ENCODE measurements around the gene BRAF.
"Not testable (repeated sequence)": the region's sequence is repeated elsewhere in the genome, so short reads cannot be mapped to it uniquely, and the experiment has no call there.

BRAF gene

DNA sequence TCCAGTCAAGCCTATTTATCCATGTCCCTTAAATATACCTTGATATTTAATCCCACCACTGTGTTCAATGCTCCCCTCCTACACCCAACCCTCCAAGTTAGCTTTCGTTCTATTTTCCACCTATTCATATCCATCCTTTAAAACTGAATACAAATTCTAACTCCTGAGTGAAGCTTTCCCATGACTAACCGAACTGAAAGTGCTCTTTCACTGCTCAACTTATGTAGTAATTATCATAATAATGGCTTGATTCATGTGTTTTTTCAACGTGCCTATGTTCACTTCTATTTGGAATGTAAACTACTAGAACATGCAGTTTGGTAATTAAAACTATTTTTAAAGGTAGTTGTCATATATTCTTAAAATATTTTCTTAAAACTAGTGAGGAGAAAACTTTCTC lies 170.2 kb downstream of the BRAF start:
- H3K4me3 ChIP-seq (ENCODE audit: low read depth, low read length) = no peak overlapping the region
- no peak for TF ChIP-seq CTCF (IDR thresholded peaks at IDR 0.05; ENCODE audit: low read depth, low read length)
- in situ Hi-C loops (cut with HindIII; ENCODE audit: low sequenced_read_pairs) = no loop called here
- no peak for DNase-seq (ENCODE audit: low read depth, low spot score)

DNA sequence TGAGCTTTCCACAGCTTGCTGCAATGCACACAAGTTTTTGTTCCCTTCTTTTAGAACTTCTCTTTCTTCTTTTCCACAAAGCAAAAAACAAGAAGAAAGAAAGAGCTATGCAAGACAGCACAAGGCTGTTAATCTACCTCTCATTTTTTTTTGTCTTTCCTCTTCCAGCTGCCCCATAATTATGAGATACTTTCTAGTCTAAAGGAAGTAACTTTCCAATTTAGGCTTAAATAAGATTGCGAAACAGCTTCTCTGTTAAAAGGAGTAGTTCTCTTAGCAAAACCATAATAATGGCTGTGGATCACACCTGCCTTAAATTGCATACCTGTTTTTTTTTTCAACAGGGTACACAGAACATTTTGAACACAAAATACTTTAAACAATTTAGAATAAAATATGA lies 172.2 kb downstream of the BRAF start:
- H3K4me3 ChIP-seq (ENCODE audit: low read depth, low read length) = no peak overlapping the region
- TF ChIP-seq CTCF (IDR thresholded peaks at IDR 0.05; ENCODE audit: low read depth, low read length) = no peak
- no peak for DNase-seq (ENCODE audit: low read depth, low spot score)
- in situ Hi-C loops (cut with HindIII; ENCODE audit: low sequenced_read_pairs) = no loop called here

- DNase-seq (ENCODE audit: low read depth, low spot score) = no peak
- TF ChIP-seq CTCF (IDR thresholded peaks at IDR 0.05; ENCODE audit: low read depth, low read length) = no peak
- in situ Hi-C loops (cut with HindIII; ENCODE audit: low sequenced_read_pairs) = no loop called here
- H3K4me3 ChIP-seq (ENCODE audit: low read depth, low read length) = no peak overlapping the region
Observed at GRCh38 chr7:140746751-140747150, 178.0 kb downstream of the BRAF start.

GRCh38 chr7:140745266-140746058 lies 179.3 kb downstream of the BRAF start:
- no peak overlapping the region for H3K4me3 ChIP-seq (ENCODE audit: low read depth, low read length)
- no peak for DNase-seq (ENCODE audit: low read depth, low spot score)
- in situ Hi-C loops (cut with HindIII; ENCODE audit: low sequenced_read_pairs) = no loop called here
- no peak for TF ChIP-seq CTCF (IDR thresholded peaks at IDR 0.05; ENCODE audit: low read depth, low read length)

DNA sequence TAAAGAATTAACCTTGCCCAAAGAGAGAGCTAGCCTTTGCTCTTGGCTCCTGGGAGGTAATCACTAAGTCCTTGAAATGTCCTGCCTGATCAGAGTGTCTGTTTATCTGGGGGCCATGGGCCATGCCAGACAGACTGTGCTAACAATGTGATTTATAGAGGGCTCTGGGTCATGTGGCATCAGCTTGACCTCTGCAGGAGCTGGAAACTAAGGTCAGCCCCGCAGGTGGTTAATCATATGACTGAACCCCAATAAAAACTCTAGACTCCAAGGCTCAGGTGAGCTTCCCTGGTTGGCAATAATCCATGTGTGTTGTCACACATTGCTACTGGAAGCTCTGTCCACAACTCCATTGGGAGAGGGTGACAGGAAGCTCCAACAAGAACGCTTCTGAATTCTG lies 180.7 kb downstream of the BRAF start:
- in situ Hi-C loops (cut with HindIII; ENCODE audit: low sequenced_read_pairs) = no loop called here
- no peak for DNase-seq (ENCODE audit: low read depth, low spot score)
- no peak for TF ChIP-seq CTCF (IDR thresholded peaks at IDR 0.05; ENCODE audit: low read depth, low read length)
- H3K4me3 ChIP-seq (ENCODE audit: low read depth, low read length) = no peak overlapping the region

DNA sequence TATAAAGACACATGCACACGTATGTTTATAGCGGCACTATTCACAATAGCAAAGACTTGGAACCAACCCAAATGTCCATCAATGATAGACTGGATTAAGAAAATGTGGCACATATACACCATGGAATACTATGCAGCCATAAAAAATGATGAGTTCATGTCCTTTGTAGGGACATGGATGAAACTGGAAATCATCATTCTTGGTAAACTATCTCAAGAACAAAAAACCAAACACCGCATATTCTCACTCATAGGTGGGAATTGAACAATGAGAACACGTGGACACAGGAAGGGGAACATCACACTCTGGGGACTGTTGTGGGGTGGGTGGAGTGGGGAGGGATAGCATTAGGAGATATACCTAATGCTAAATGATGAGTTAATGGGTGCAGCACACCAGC lies 181.5 kb downstream of the BRAF start:
- in situ Hi-C loops (cut with HindIII; ENCODE audit: low sequenced_read_pairs); DNase-seq (ENCODE audit: low read depth, low spot score); H3K4me3 ChIP-seq (ENCODE audit: low read depth, low read length): not testable (repeated sequence)

GRCh38 chr7:140738280-140738679 lies 186.4 kb downstream of the BRAF start:
- no peak overlapping the region for H3K4me3 ChIP-seq (ENCODE audit: low read depth, low read length)
- no peak for DNase-seq (ENCODE audit: low read depth, low spot score)
- in situ Hi-C loops (cut with HindIII; ENCODE audit: low sequenced_read_pairs) = no loop called here
- TF ChIP-seq CTCF (IDR thresholded peaks at IDR 0.05; ENCODE audit: low read depth, low read length) = no peak
